ENCODE results near the gene TEK. TPM values are rescaled to one million over a fixed set of nuclear protein-coding genes. Genes with fewer than 3 reads are reported as not detected.

TEK gene
- polyA plus RNA-seq, 3 donors: not detected

- intact Hi-C loops (cut with micrococcal nuclease): no loop called here
- TF ChIP-seq, protein P1, sequence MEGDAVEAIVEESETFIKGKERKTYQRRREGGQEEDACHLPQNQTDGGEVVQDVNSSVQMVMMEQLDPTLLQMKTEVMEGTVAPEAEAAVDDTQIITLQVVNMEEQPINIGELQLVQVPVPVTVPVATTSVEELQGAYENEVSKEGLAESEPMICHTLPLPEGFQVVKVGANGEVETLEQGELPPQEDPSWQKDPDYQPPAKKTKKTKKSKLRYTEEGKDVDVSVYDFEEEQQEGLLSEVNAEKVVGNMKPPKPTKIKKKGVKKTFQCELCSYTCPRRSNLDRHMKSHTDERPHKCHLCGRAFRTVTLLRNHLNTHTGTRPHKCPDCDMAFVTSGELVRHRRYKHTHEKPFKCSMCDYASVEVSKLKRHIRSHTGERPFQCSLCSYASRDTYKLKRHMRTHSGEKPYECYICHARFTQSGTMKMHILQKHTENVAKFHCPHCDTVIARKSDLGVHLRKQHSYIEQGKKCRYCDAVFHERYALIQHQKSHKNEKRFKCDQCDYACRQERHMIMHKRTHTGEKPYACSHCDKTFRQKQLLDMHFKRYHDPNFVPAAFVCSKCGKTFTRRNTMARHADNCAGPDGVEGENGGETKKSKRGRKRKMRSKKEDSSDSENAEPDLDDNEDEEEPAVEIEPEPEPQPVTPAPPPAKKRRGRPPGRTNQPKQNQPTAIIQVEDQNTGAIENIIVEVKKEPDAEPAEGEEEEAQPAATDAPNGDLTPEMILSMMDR (IDR thresholded peaks at IDR 0.05): no peak
- H3K4me1 Mint-ChIP-seq: no peaks in the 10 kb centered on the region
Measured at GRCh38 chr9:27176971-27177370, 67.9 kb downstream of the TEK start.

GRCh38 chr9:27179245-27179865, 70.3 kb downstream of the TEK start:
- Histone ChIP-seq H3K9ac (ENCODE audit: insufficient read depth, low read length, poor library complexity, severe bottlenecking) (no peak overlapping the region), H3K79me2 (ENCODE audit: insufficient read depth, low read length) (no peaks in the 10 kb centered on the region), H3K4me2 (replicated peaks; ENCODE audit: extremely low read depth, low read length, poor library complexity, severe bottlenecking) (no peak overlapping the region), H4K20me1 (ENCODE audit: insufficient read depth, low read length) (no peaks in the 10 kb centered on the region), H3K27me3 (ENCODE audit: control insufficient read depth in 2 of 2, insufficient read depth in 2 of 2, low read length in 2 of 2) (no peaks in the 10 kb centered on the region), H3K4me1 (ENCODE audit: control insufficient read depth in 1 of 2, insufficient read depth in 2 of 2, low read length in 2 of 2) (no peaks in the 10 kb centered on the region), H3K36me3 (replicated peaks in 1 of 2; ENCODE audit: control insufficient read depth in 1 of 2, insufficient read depth in 2 of 2, low read length in 2 of 2) (no peaks in the 10 kb centered on the region), H3K27ac (ENCODE audit: low read depth in 1 of 2, low read length in 2 of 2) (no peak overlapping the region), H2AFZ (ENCODE audit: insufficient read depth, low read depth, low read length, poor library complexity, severe bottlenecking) (no peak overlapping the region), H3K4me3 (replicated peaks in 1 of 3; ENCODE audit: low read depth in 2 of 3, low read length in 3 of 3) (no peak overlapping the region), H3K9me3 (replicated peaks in 1 of 2; ENCODE audit: control insufficient read depth in 1 of 2, insufficient read depth in 1 of 2, low read length in 2 of 2) (no peaks in the 10 kb centered on the region)
- TF ChIP-seq, protein P1 (IDR thresholded peaks at IDR 0.05): no peak
- Mint-ChIP-seq H3K27ac (no peak overlapping the region), H3K27me3 (ENCODE audit: low read depth in 3 of 3) (no peaks in the 10 kb centered on the region), H3K36me3 (no peaks in the 10 kb centered on the region), H3K9me3 (peaks cover 0 to 5% (median 4%) of the 10 kb centered on the region in 7 donors), H3K4me1 (no peaks in the 10 kb centered on the region), H3K4me3 (no peak overlapping the region)
- no peak for DNase-seq
- intact Hi-C loops (cut with micrococcal nuclease): no loop called here
- 100% methylated on average over 1 of the region's 2 CpGs for WGBS (ENCODE audit: insufficient coverage)

More at GRCh38 chr9:27176971-27177370, 67.9 kb downstream of the TEK start:
- H3K27ac Mint-ChIP-seq: no peak overlapping the region
- H3K36me3 Mint-ChIP-seq: no peaks in the 10 kb centered on the region
- peaks cover 0 to 6% (median 2%) of the 10 kb centered on the region in 7 donors for H3K9me3 Mint-ChIP-seq
- H3K4me3 Mint-ChIP-seq: no peak overlapping the region
- Histone ChIP-seq H4K20me1 (ENCODE audit: insufficient read depth, low read length) (no peaks in the 10 kb centered on the region), H3K27ac (ENCODE audit: low read depth in 1 of 2, low read length in 2 of 2) (no peak overlapping the region), H3K79me2 (ENCODE audit: insufficient read depth, low read length) (no peaks in the 10 kb centered on the region), H3K9ac (ENCODE audit: insufficient read depth, low read length, poor library complexity, severe bottlenecking) (no peak overlapping the region), H3K27me3 (ENCODE audit: control insufficient read depth in 2 of 2, insufficient read depth in 2 of 2, low read length in 2 of 2) (no peaks in the 10 kb centered on the region), H3K4me3 (replicated peaks in 1 of 3; ENCODE audit: low read depth in 2 of 3, low read length in 3 of 3) (no peak overlapping the region), H3K9me3 (replicated peaks in 1 of 2; ENCODE audit: control insufficient read depth in 1 of 2, insufficient read depth in 1 of 2, low read length in 2 of 2) (no peaks in the 10 kb centered on the region), H2AFZ (ENCODE audit: insufficient read depth, low read depth, low read length, poor library complexity, severe bottlenecking) (no peak overlapping the region), H3K4me1 (ENCODE audit: control insufficient read depth in 1 of 2, insufficient read depth in 2 of 2, low read length in 2 of 2) (no peaks in the 10 kb centered on the region), H3K4me2 (replicated peaks; ENCODE audit: extremely low read depth, low read length, poor library complexity, severe bottlenecking) (no peak overlapping the region), H3K36me3 (replicated peaks in 1 of 2; ENCODE audit: control insufficient read depth in 1 of 2, insufficient read depth in 2 of 2, low read length in 2 of 2) (no peaks in the 10 kb centered on the region)
- no peak for DNase-seq
- WGBS (ENCODE audit: insufficient coverage): no CpG with 5 or more reads among the region's 3 CpGs
- H3K27me3 Mint-ChIP-seq (ENCODE audit: low read depth in 3 of 3): no peaks in the 10 kb centered on the region
